Breast epithelium (tissue), 3 donors: ENCODE results near the gene F13A1.

Source experiments
- POLR2A ChIP-seq: fragments of 450-650 bp; IDR thresholded peaks from one replicate; pipeline ENCODE4 v1.6.1; 2016; ENCODE audit warnings: antibody characterized with exemption, mild to moderate bottlenecking, moderate library complexity
- POLR2AphosphoS5 ChIP-seq, 3 donors: sonication (generic); formaldehyde crosslinking; IDR thresholded peaks; one replicate each; pipeline ENCODE4 v1.6.1; 2017; ENCODE audit warnings: antibody characterized with exemption in 3 of 3
- TF ChIP-seq, protein P1 (sequence below), 3 donors: fragments of 450-650 bp; IDR thresholded peaks; one replicate each; pipeline ENCODE4 v1.5.1; 2016 to 2017; ENCODE audit warnings: antibody characterized with exemption in 3 of 3, mild to moderate bottlenecking in 3 of 3, moderate library complexity in 3 of 3

DNA sequence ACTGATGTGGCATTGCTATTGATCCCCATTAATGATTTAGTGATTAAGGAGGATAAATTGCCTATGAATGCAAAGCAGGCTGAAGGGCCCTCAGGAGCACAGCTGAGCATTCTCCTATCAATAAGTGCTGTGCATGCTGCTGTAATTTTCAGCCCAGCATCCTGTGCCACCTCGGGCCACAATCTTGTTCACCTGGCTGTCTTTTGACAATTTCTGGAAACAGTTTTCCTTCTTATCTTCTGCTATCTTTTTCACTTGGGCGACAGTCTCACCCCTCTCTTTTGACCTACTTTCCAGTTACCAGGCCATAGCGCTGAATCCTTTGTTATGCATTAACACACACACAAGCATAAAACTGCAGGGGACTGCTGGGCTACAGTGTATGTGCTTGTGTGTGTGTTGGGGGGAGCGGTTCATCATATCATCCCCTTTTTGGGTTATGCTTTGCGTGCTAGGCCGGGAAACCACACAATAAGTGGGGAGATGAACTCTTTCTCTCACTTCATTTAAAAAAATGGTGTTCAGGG is 60.2 kb downstream of the F13A1 start:
- TF ChIP-seq POLR2AphosphoS5 (IDR thresholded peaks at IDR 0.05) (no peak), POLR2A (no peak)
- TF ChIP-seq, protein P1, sequence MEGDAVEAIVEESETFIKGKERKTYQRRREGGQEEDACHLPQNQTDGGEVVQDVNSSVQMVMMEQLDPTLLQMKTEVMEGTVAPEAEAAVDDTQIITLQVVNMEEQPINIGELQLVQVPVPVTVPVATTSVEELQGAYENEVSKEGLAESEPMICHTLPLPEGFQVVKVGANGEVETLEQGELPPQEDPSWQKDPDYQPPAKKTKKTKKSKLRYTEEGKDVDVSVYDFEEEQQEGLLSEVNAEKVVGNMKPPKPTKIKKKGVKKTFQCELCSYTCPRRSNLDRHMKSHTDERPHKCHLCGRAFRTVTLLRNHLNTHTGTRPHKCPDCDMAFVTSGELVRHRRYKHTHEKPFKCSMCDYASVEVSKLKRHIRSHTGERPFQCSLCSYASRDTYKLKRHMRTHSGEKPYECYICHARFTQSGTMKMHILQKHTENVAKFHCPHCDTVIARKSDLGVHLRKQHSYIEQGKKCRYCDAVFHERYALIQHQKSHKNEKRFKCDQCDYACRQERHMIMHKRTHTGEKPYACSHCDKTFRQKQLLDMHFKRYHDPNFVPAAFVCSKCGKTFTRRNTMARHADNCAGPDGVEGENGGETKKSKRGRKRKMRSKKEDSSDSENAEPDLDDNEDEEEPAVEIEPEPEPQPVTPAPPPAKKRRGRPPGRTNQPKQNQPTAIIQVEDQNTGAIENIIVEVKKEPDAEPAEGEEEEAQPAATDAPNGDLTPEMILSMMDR (IDR thresholded peaks at IDR 0.05), result no peak
